ENCODE data around the gene ITGB4. TPM values are rescaled to one million over a fixed set of nuclear protein-coding genes. Genes with fewer than 3 reads are reported as not detected.
A peak's percentile ranks its signal among the peaks of the same experiment; 100 is the strongest.

The ITGB4 gene
- total and polyA plus RNA-seq, 2 of the 13 experiments (the other 11 are each of a cell fraction or from before 2014, with no cell fraction given): 6.9 to 14.5 TPM

DNA sequence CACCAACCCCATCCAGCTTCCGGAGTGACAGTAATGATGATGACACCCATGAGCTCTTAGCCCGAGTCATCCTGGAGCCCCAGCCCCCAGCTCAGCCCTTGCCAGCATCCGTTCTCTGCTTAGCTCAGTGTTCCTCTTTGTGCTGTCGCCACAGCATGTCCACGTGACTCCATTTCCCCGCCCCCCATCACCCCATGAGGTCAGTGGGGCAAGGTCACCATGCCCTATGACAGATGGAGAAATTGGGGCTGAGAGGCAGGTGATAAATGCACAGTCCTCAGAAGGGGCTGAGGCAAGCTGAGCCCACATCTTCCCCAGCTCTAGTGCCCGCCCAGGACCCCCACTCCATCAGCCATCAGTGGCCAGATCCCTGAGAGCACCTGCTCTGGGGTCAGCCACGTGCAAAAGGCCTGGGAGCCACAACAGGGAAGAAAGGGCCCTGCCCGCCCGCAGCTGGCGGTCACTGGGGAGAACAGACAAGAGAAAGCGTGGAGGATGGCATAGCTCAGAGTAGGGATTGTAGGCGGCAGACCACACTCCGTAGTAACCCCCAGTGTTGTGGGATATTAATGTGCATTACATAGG is 17.1 kb downstream of the ITGB4 start (continued):
- TF ChIP-seq, protein P1, sequence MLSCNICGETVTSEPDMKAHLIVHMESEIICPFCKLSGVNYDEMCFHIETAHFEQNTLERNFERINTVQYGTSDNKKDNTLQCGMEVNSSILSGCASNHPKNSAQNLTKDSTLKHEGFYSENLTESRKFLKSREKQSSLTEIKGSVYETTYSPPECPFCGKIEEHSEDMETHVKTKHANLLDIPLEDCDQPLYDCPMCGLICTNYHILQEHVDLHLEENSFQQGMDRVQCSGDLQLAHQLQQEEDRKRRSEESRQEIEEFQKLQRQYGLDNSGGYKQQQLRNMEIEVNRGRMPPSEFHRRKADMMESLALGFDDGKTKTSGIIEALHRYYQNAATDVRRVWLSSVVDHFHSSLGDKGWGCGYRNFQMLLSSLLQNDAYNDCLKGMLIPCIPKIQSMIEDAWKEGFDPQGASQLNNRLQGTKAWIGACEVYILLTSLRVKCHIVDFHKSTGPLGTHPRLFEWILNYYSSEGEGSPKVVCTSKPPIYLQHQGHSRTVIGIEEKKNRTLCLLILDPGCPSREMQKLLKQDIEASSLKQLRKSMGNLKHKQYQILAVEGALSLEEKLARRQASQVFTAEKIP (CRISPR knock-in tag; IDR thresholded peaks at IDR 0.05; ENCODE audit: borderline replicate concordance): no peak
- TF ChIP-seq, protein P2, sequence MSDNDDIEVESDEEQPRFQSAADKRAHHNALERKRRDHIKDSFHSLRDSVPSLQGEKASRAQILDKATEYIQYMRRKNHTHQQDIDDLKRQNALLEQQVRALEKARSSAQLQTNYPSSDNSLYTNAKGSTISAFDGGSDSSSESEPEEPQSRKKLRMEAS (IDR thresholded peaks at IDR 0.05): peak; percentile 83
- TF ChIP-seq ZNF557 (CRISPR knock-in tag; IDR thresholded peaks at IDR 0.05) (no peak), CAMTA2 (CRISPR knock-in tag; IDR thresholded peaks at IDR 0.05; ENCODE audit: borderline replicate concordance) (no peak), FIP1L1 (IDR thresholded peaks at IDR 0.05; ENCODE audit: borderline replicate concordance, insufficient read depth, low read depth, low read length) (no peak), TBL1XR1 (IDR thresholded peaks at IDR 0.05; ENCODE audit: borderline replicate concordance, low read length, partially characterized antibody) (no peak), JUN (CRISPR knock-in tag; IDR thresholded peaks at IDR 0.05) (no peak; the same call in 1 of the 2 replicates), ZNF839 (CRISPR knock-in tag; IDR thresholded peaks at IDR 0.05; ENCODE audit: borderline replicate concordance) (no peak), ZNF549 (CRISPR knock-in tag; IDR thresholded peaks at IDR 0.05) (no peak), ATRX (CRISPR knock-in tag; IDR thresholded peaks at IDR 0.05; ENCODE audit: borderline replicate concordance) (no peak), ZNF672 (CRISPR knock-in tag; IDR thresholded peaks at IDR 0.05) (no peak), ZNF205 (CRISPR knock-in tag; IDR thresholded peaks at IDR 0.05) (no peak), TSC22D2 (CRISPR knock-in tag; IDR thresholded peaks at IDR 0.05; ENCODE audit: borderline replicate concordance) (no peak), PHF20 (CRISPR knock-in tag; IDR thresholded peaks at IDR 0.05) (no peak)
- TF ChIP-seq, protein P3, sequence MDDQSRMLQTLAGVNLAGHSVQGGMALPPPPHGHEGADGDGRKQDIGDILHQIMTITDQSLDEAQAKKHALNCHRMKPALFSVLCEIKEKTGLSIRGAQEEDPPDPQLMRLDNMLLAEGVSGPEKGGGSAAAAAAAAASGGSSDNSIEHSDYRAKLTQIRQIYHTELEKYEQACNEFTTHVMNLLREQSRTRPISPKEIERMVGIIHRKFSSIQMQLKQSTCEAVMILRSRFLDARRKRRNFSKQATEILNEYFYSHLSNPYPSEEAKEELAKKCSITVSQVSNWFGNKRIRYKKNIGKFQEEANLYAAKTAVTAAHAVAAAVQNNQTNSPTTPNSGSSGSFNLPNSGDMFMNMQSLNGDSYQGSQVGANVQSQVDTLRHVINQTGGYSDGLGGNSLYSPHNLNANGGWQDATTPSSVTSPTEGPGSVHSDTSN (CRISPR knock-in tag; IDR thresholded peaks at IDR 0.05; ENCODE audit: borderline replicate concordance): no peak
- TF ChIP-seq, protein P4, sequence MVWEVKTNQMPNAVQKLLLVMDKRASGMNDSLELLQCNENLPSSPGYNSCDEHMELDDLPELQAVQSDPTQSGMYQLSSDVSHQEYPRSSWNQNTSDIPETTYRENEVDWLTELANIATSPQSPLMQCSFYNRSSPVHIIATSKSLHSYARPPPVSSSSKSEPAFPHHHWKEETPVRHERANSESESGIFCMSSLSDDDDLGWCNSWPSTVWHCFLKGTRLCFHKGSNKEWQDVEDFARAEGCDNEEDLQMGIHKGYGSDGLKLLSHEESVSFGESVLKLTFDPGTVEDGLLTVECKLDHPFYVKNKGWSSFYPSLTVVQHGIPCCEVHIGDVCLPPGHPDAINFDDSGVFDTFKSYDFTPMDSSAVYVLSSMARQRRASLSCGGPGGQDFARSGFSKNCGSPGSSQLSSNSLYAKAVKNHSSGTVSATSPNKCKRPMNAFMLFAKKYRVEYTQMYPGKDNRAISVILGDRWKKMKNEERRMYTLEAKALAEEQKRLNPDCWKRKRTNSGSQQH (CRISPR knock-in tag; IDR thresholded peaks at IDR 0.05; ENCODE audit: low read depth): no peak; the same call in 1 of the 2 replicates
- TF ChIP-seq, protein P5, sequence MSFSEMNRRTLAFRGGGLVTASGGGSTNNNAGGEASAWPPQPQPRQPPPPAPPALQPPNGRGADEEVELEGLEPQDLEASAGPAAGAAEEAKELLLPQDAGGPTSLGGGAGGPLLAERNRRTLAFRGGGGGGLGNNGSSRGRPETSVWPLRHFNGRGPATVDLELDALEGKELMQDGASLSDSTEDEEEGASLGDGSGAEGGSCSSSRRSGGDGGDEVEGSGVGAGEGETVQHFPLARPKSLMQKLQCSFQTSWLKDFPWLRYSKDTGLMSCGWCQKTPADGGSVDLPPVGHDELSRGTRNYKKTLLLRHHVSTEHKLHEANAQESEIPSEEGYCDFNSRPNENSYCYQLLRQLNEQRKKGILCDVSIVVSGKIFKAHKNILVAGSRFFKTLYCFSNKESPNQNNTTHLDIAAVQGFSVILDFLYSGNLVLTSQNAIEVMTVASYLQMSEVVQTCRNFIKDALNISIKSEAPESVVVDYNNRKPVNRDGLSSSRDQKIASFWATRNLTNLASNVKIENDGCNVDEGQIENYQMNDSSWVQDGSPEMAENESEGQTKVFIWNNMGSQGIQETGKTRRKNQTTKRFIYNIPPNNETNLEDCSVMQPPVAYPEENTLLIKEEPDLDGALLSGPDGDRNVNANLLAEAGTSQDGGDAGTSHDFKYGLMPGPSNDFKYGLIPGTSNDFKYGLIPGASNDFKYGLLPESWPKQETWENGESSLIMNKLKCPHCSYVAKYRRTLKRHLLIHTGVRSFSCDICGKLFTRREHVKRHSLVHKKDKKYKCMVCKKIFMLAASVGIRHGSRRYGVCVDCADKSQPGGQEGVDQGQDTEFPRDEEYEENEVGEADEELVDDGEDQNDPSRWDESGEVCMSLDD (CRISPR knock-in tag; IDR thresholded peaks at IDR 0.05; ENCODE audit: borderline replicate concordance): no peak
- TF ChIP-seq, protein P6, sequence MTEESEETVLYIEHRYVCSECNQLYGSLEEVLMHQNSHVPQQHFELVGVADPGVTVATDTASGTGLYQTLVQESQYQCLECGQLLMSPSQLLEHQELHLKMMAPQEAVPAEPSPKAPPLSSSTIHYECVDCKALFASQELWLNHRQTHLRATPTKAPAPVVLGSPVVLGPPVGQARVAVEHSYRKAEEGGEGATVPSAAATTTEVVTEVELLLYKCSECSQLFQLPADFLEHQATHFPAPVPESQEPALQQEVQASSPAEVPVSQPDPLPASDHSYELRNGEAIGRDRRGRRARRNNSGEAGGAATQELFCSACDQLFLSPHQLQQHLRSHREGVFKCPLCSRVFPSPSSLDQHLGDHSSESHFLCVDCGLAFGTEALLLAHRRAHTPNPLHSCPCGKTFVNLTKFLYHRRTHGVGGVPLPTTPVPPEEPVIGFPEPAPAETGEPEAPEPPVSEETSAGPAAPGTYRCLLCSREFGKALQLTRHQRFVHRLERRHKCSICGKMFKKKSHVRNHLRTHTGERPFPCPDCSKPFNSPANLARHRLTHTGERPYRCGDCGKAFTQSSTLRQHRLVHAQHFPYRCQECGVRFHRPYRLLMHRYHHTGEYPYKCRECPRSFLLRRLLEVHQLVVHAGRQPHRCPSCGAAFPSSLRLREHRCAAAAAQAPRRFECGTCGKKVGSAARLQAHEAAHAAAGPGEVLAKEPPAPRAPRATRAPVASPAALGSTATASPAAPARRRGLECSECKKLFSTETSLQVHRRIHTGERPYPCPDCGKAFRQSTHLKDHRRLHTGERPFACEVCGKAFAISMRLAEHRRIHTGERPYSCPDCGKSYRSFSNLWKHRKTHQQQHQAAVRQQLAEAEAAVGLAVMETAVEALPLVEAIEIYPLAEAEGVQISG (CRISPR knock-in tag; IDR thresholded peaks at IDR 0.05): peak; percentile 50
- TF ChIP-seq, protein P7, sequence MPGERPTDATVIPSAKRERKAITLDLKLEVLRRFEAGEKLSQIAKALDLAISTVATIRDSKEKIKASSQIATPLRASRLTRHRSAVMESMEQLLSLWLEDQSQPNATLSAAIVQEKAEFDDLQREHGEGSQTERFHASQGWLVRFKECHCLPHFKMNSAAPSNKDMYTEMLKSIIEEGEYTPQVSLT (CRISPR knock-in tag; IDR thresholded peaks at IDR 0.05; ENCODE audit: borderline replicate concordance, low read depth): no peak
